Measurements from ENCODE around the gene WDPCP. TPM values are rescaled to one million over a fixed set of nuclear protein-coding genes. Genes with fewer than 3 reads are reported as not detected.

WDPCP gene
- total and polyA plus RNA-seq, 2 donors from 2014 or later, result 2.7 to 15.1 TPM

GRCh38 chr2:63537306-63537705 is 51.0 kb downstream of the WDPCP start:
- no peaks in the 10 kb centered on the region for H3K9me3 ChIP-seq (ENCODE audit: control insufficient read depth in 2 of 3, insufficient read depth in 1 of 3, low read length in 3 of 3)
- H3K9ac ChIP-seq (ENCODE audit: low read length in 3 of 3), result no peak overlapping the region
- no peak for DNase-seq
- H3K27ac ChIP-seq (ENCODE audit: low read depth in 2 of 2, low read length in 2 of 2), result no peak overlapping the region
- H3K4me1 ChIP-seq (ENCODE audit: control insufficient read depth in 2 of 3, insufficient read depth in 2 of 3, low read depth in 1 of 3, low read length in 3 of 3), result no peaks in the 10 kb centered on the region
- TF ChIP-seq CTCF (IDR thresholded peaks at IDR 0.05; ENCODE audit: borderline replicate concordance, extremely low read depth, insufficient read depth), result no peak
- FAIRE-seq, result no peak
- H3K27me3 ChIP-seq (ENCODE audit: control insufficient read depth, insufficient read depth, low read length), result no peaks in the 10 kb centered on the region
- intact Hi-C loops (cut with DNase I), result no loop called here
- H3K4me3 ChIP-seq (ENCODE audit: low read length in 3 of 3), result no peak overlapping the region
- H3K36me3 ChIP-seq (ENCODE audit: control insufficient read depth in 2 of 3, insufficient read depth in 3 of 3, low read length in 3 of 3), result no peaks in the 10 kb centered on the region

GRCh38 chr2:63530704-63531279 is 57.5 kb downstream of the WDPCP start:
- Histone ChIP-seq H3K9ac (ENCODE audit: low read length in 3 of 3) (no peak overlapping the region), H3K9me3 (ENCODE audit: control insufficient read depth in 2 of 3, insufficient read depth in 1 of 3, low read length in 3 of 3) (no peaks in the 10 kb centered on the region), H3K27me3 (ENCODE audit: control insufficient read depth, insufficient read depth, low read length) (no peaks in the 10 kb centered on the region), H3K4me1 (ENCODE audit: control insufficient read depth in 2 of 3, insufficient read depth in 2 of 3, low read depth in 1 of 3, low read length in 3 of 3) (no peaks in the 10 kb centered on the region), H3K36me3 (ENCODE audit: control insufficient read depth in 2 of 3, insufficient read depth in 3 of 3, low read length in 3 of 3) (no peaks in the 10 kb centered on the region), H3K27ac (ENCODE audit: low read depth in 2 of 2, low read length in 2 of 2) (no peak overlapping the region), H3K4me3 (ENCODE audit: low read length in 3 of 3) (no peak overlapping the region)
- DNase-seq (no peak), FAIRE-seq (no peak)
- intact Hi-C loops (cut with DNase I), result no loop called here
- no peak for TF ChIP-seq CTCF (IDR thresholded peaks at IDR 0.05; ENCODE audit: borderline replicate concordance, extremely low read depth, insufficient read depth)

GRCh38 chr2:63525905-63526304 is 62.4 kb downstream of the WDPCP start:
- H3K27ac ChIP-seq (ENCODE audit: low read depth in 2 of 2, low read length in 2 of 2), result no peak overlapping the region
- intact Hi-C loops (cut with DNase I), result no loop called here
- TF ChIP-seq CTCF (IDR thresholded peaks at IDR 0.05; ENCODE audit: borderline replicate concordance, extremely low read depth, insufficient read depth), result no peak
- H3K9ac ChIP-seq (ENCODE audit: low read length in 3 of 3), result no peak overlapping the region
- H3K27me3 ChIP-seq (ENCODE audit: control insufficient read depth, insufficient read depth, low read length), result no peaks in the 10 kb centered on the region
- peaks cover 0 to 14% (median 3%) of the 10 kb centered on the region in 3 donors for H3K9me3 ChIP-seq (ENCODE audit: control insufficient read depth in 2 of 3, insufficient read depth in 1 of 3, low read length in 3 of 3)
- DNase-seq (no peak), FAIRE-seq (no peak)
- no peaks in the 10 kb centered on the region for H3K4me1 ChIP-seq (ENCODE audit: control insufficient read depth in 2 of 3, insufficient read depth in 2 of 3, low read depth in 1 of 3, low read length in 3 of 3)
- no peak overlapping the region for H3K4me3 ChIP-seq (ENCODE audit: low read length in 3 of 3)
- H3K36me3 ChIP-seq (ENCODE audit: control insufficient read depth in 2 of 3, insufficient read depth in 3 of 3, low read length in 3 of 3), result no peaks in the 10 kb centered on the region

GRCh38 chr2:63522950-63523349 is 65.3 kb downstream of the WDPCP start:
- intact Hi-C loops (cut with DNase I), result no loop called here
- H3K9ac ChIP-seq (ENCODE audit: low read length in 3 of 3), result no peak overlapping the region
- H3K4me1 ChIP-seq (ENCODE audit: control insufficient read depth in 2 of 3, insufficient read depth in 2 of 3, low read depth in 1 of 3, low read length in 3 of 3), result no peaks in the 10 kb centered on the region
- H3K9me3 ChIP-seq (ENCODE audit: control insufficient read depth in 2 of 3, insufficient read depth in 1 of 3, low read length in 3 of 3), result peaks cover 0 to 15% (median 3%) of the 10 kb centered on the region in 3 donors
- no peak for DNase-seq
- no peaks in the 10 kb centered on the region for H3K27me3 ChIP-seq (ENCODE audit: control insufficient read depth, insufficient read depth, low read length)
- no peak for TF ChIP-seq CTCF (IDR thresholded peaks at IDR 0.05; ENCODE audit: borderline replicate concordance, extremely low read depth, insufficient read depth)
- FAIRE-seq, result no peak
- no peak overlapping the region for H3K4me3 ChIP-seq (ENCODE audit: low read length in 3 of 3)
- no peaks in the 10 kb centered on the region for H3K36me3 ChIP-seq (ENCODE audit: control insufficient read depth in 2 of 3, insufficient read depth in 3 of 3, low read length in 3 of 3)
- no peak overlapping the region for H3K27ac ChIP-seq (ENCODE audit: low read depth in 2 of 2, low read length in 2 of 2)
